GM18909 (cell line): Measurements from ENCODE around the gene CCPG1.
"Not testable (repeated sequence)": the region's sequence is repeated elsewhere in the genome, so short reads cannot be mapped to it uniquely, and the experiment has no call there.

ENCODE experiments used
- ATAC-seq: cut with Tn5 transposase; IDR thresholded peaks from one replicate; pipeline ENCODE4 v1.9.1; 2021; ENCODE audit warnings: mild to moderate bottlenecking; ENCODE audit not compliant: unreplicated experiment, poor library complexity

The CCPG1 gene

GRCh38 chr15:55408012-55408928 is at the start of gene CCPG1, which contains the start of gene PIERCE2:
TSS of gene CCPG1 (minus strand) at chr15:55408359. CDS start at chr15:55389424, 18,935 bp downstream.
TSS of gene PIERCE2 (plus strand) at chr15:55408495. CDS start at chr15:55408769, 274 bp downstream.
- ATAC-seq = peak; percentile 94

DNA sequence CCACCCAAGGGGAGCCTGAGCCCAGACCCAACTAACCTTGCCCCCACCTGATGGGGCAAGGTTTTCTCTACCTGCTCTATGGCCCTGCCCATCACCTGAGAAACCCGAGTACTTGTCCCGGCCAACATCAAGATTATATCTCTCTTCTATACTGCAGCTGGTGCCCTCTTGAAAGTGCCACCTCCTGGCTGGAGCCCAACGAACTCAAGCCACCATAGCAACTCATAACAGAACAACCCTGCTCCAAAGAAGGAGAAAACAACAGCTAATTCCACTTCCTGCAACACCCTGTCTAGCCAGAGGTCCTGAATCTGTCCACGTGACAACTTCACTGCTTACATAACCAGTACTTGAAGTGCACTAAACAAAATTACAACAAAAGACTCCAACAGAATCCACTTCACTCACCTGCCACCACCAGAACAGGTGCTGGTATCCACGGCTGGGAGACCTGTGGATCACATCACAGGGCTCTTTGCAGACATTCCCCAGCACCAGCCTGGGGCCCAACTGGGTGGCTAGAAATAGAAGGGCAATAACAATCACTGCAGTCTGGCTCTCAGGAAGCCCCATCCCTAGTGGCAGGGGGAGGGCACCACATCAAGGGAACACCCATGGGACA is 49.4 kb upstream of the CCPG1 start:
- ATAC-seq = no peak

- ATAC-seq = not testable (repeated sequence)
Observed at GRCh38 chr15:55447030-55447394, 38.9 kb upstream of the CCPG1 start.

GRCh38 chr15:55446379-55447029 is 38.3 kb upstream of the CCPG1 start:
- not testable (repeated sequence) for ATAC-seq

GRCh38 chr15:55445936-55446335 is 37.8 kb upstream of the CCPG1 start:
- not testable (repeated sequence) for ATAC-seq

DNA sequence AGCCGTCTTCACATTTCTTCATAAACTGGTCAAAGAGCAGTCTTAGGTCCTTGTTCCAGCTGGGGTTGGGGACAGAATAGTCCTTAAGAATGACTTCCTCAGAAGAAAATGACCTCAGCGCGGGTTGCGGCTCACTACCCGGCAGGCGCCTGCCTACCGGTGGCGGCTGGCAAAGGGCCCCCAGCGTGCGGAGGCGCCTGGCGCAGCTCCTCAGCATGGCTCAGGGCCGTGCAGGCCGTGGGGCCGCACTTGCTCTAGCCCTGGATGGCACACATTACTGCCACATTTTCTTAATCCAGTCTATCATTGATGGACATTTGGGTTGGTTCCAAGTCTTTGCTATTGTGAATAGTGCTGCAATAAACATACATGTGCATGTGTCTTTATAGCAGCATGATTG is 35.0 kb upstream of the CCPG1 start:
- not testable (repeated sequence) for ATAC-seq

- ATAC-seq = peak; percentile 65
Observed at GRCh38 chr15:55434989-55435825, 27.0 kb upstream of the CCPG1 start.

DNA sequence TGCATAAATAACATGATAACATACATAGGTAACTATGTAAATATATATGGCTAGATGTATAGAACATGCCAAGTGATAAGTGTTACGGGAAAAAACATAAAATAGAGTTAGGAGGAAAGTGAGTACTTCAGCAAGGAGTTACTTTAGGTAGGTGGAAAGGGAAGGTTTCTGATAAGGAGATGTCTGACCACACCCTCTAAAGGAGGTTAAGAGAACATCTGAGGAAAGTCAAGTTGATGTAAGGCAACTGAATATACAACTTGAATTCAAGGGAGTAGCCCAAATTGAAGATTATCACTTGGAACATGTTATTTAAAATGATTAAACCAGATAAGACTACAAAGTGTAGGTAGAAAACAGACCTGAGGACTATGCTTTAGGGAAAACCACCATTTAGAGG is 13.9 kb upstream of the CCPG1 start:
- ATAC-seq = no peak

DNA sequence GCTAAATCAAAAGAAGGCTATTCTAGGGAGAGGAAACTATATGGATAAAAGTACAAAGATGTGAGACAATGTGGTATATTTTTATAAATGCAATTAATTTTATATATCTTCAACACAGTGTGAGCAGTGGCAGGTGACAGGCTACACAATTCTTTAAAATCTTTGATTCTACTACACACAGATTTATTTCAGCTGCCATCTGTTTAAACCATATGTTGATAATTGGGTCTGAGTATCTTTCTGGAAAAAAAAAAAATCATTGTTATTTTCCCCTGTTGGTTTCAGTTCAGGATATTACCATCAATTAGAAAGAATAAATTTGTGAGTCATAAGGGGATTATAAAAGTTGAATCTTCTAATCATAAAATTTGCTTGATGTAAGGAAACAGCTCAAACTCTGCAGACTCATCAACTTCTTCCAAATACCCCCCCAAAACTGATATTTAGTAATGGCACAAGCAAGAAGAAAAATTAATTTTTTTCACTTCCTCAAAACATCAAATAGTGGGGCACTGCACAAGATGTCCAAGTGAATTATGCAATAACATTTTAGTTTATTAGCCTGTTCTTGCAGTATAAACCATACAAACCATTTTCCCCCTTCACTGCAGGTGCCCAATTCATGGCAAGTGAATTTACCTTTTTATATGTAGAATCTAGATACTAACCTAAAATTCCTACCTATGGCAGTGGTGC is 12.2 kb upstream of the CCPG1 start:
- no peak for ATAC-seq

- not testable (repeated sequence) for ATAC-seq
Observed at GRCh38 chr15:55417678-55418077, 9.5 kb upstream of the CCPG1 start.

- ATAC-seq = not testable (repeated sequence)
Observed at GRCh38 chr15:55408976-55409375, 817 bp upstream of the CCPG1 start.

GRCh38 chr15:55407498-55408011 is 604 bp downstream of the CCPG1 start:
- ATAC-seq = peak; percentile 15

DNA sequence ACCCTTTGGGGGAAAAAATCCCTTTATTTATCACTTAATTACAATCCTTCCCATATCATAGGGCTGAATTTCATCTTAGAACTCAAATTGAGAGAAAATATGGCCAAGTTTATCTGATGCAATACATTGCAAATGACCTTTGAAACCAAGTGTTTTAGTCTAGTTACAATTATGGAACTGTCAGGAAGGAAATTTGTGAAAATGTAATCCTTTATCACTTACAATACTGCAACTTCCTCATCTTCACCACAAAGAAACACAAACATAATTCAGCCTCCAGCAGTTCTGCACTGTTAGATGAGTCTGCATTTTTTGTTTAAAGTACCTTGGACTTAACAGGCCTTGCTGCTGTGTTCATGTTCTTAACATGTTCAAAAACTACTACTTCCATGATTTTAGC is 4.6 kb downstream of the CCPG1 start:
- peak; percentile 8 for ATAC-seq

DNA sequence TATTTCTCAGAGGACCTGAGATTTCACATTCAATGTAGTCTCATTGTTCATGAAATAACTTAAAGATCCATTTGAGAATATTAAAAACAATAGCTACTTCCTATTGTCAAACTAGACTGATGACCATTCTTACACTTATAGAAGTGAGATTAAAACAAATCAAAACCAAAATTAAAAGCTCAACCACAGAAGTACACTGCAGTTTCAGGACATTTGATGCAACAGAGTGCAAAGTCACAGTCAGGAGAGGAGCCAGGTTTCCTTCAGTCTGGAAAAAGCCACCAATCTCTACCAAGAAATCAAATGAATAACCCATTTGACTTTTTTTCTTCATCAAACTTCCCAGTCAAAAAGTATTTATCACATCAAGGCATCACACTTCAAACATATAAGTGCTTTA is 5.5 kb downstream of the CCPG1 start:
- ATAC-seq = peak; percentile 52

- no peak for ATAC-seq
Observed at GRCh38 chr15:55401786-55402246, 6.3 kb downstream of the CCPG1 start.

DNA sequence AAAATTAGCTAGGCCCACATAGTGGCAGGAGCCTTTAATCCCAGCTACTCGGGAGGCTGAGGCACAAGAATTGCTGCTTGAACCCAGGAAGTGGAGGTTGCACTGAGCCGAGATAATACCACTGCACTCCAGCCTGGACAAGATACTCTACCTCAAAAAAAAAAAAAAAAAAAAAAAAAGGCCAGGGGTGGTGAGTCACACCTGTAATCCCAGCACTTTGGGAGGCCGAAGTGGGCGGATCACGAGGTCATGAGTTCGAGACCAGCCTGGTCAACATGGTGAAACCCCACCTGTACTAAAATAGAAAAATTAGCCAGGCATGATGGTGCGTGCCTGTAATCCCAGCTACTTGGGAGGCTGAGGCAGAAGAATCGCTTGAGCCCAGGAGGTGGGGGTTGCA is 8.1 kb downstream of the CCPG1 start:
- not testable (repeated sequence) for ATAC-seq

- ATAC-seq = no peak
Observed at GRCh38 chr15:55398243-55398642, 9.9 kb downstream of the CCPG1 start.

GRCh38 chr15:55394694-55395093 is 13.5 kb downstream of the CCPG1 start:
- ATAC-seq = no peak

GRCh38 chr15:55389264-55389607 is 18.9 kb downstream of the CCPG1 start:
- ATAC-seq = no peak
